GM20431 (cell line): ENCODE measurements around the gene MBP.

Experiments
- in situ Hi-C: fragments of 300-500 bp; cut with MseI, MboI; formaldehyde crosslinking; loops from one replicate; pipeline ENCODE4 v1.15.0; 2020; ENCODE audit warnings: low sequenced_read_pairs; ENCODE audit not compliant: unreplicated experiment

Gene MBP

GRCh38 chr18:77055429-77056300 lies 76.9 kb downstream of the MBP start:
- in situ Hi-C loops: no loop called here

GRCh38 chr18:77054606-77055428 lies 77.8 kb downstream of the MBP start:
- in situ Hi-C loops: no loop called here

GRCh38 chr18:77054288-77054605 lies 78.3 kb downstream of the MBP start:
- in situ Hi-C loops: no loop called here

GRCh38 chr18:77053616-77054287 lies 78.8 kb downstream of the MBP start:
- in situ Hi-C loops: no loop called here

- in situ Hi-C loops: no loop called here
These were observed 79.6 kb downstream of the MBP start for GRCh38 chr18:77052983-77053309.

GRCh38 chr18:77052297-77052982 lies 80.1 kb downstream of the MBP start:
- in situ Hi-C loops: no loop called here

- in situ Hi-C loops: no loop called here
These were observed 80.8 kb downstream of the MBP start for GRCh38 chr18:77051581-77052296.

- in situ Hi-C loops: no loop called here
These were observed 82.6 kb downstream of the MBP start for GRCh38 chr18:77049938-77050337.

GRCh38 chr18:77047803-77048419 lies 84.7 kb downstream of the MBP start:
- in situ Hi-C loops: no loop called here

- in situ Hi-C loops: no loop called here
These were observed 85.6 kb downstream of the MBP start for GRCh38 chr18:77046994-77047393.

- in situ Hi-C loops: no loop called here
These were observed 86.2 kb downstream of the MBP start for GRCh38 chr18:77046409-77046808.

- in situ Hi-C loops: no loop called here
These were observed 86.9 kb downstream of the MBP start for GRCh38 chr18:77045677-77046076.

GRCh38 chr18:77044866-77045664 lies 87.5 kb downstream of the MBP start:
- in situ Hi-C loops: no loop called here

- in situ Hi-C loops: no loop called here
These were observed 88.9 kb downstream of the MBP start for GRCh38 chr18:77043541-77044280.

GRCh38 chr18:77042583-77042982 lies 90.0 kb downstream of the MBP start:
- in situ Hi-C loops: no loop called here

GRCh38 chr18:77039196-77040130 lies 93.1 kb downstream of the MBP start:
- in situ Hi-C loops: no loop called here
